ENCODE results near the gene CLCN6. TPM values are rescaled to one million over a fixed set of nuclear protein-coding genes. Genes with fewer than 3 reads are reported as not detected.

CLCN6 gene
- polyA plus RNA-seq, 1 experiment, result 6.1 TPM

GRCh38 chr1:11797525-11798216, 8.3 kb upstream of the CLCN6 start:
- Histone ChIP-seq H3K36me3 (ENCODE audit: control insufficient read depth, insufficient read depth, low read length) (peaks cover 33% of the 10 kb centered on the region), H3K27me3 (ENCODE audit: control insufficient read depth, insufficient read depth, low read length) (no peaks in the 10 kb centered on the region), H3K4me3 (ENCODE audit: low read depth, low read length) (no peak overlapping the region)
- TF ChIP-seq, protein P1, sequence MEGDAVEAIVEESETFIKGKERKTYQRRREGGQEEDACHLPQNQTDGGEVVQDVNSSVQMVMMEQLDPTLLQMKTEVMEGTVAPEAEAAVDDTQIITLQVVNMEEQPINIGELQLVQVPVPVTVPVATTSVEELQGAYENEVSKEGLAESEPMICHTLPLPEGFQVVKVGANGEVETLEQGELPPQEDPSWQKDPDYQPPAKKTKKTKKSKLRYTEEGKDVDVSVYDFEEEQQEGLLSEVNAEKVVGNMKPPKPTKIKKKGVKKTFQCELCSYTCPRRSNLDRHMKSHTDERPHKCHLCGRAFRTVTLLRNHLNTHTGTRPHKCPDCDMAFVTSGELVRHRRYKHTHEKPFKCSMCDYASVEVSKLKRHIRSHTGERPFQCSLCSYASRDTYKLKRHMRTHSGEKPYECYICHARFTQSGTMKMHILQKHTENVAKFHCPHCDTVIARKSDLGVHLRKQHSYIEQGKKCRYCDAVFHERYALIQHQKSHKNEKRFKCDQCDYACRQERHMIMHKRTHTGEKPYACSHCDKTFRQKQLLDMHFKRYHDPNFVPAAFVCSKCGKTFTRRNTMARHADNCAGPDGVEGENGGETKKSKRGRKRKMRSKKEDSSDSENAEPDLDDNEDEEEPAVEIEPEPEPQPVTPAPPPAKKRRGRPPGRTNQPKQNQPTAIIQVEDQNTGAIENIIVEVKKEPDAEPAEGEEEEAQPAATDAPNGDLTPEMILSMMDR (IDR thresholded peaks at IDR 0.05; ENCODE audit: insufficient read depth, low read depth, low read length), result no peak
- no peak for DNase-seq (ENCODE audit: low read depth)
- CTCF ChIA-PET, result interaction anchor here (0.8 kb wide), 1 partner anchor 12 kb away, joined by 6 read pairs; no protein-coding TSS in a partner anchor
- POLR2A ChIA-PET, result no interaction called here

DNA sequence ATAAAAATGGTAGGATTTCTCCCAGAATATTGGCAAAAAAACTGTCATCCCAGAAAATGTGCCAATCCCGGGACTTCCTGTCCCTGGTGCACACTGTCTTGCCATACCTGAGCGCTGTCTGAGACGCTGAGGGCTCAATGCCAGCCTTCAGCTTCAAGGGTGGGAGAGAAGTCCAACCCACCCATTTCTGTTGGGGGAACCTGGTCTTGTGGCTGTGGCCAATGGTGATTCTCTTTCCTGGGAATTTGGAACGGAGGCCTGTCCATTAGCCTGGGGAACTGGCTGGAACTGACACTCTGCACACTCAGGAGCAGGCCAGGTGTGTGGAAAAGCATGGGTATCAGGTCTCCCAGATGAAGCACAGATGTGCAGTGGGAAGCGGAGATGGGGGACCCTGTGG, 6.9 kb upstream of the CLCN6 start:
- peaks cover 27% of the 10 kb centered on the region for H3K36me3 ChIP-seq (ENCODE audit: control insufficient read depth, insufficient read depth, low read length)
- CTCF ChIA-PET, result no interaction called here
- no peaks in the 10 kb centered on the region for H3K27me3 ChIP-seq (ENCODE audit: control insufficient read depth, insufficient read depth, low read length)
- H3K4me3 ChIP-seq (ENCODE audit: low read depth, low read length), result no peak overlapping the region
- TF ChIP-seq, protein P1 (IDR thresholded peaks at IDR 0.05; ENCODE audit: insufficient read depth, low read depth, low read length), result no peak
- no peak for DNase-seq (ENCODE audit: low read depth)
- POLR2A ChIA-PET, result no interaction called here

DNA sequence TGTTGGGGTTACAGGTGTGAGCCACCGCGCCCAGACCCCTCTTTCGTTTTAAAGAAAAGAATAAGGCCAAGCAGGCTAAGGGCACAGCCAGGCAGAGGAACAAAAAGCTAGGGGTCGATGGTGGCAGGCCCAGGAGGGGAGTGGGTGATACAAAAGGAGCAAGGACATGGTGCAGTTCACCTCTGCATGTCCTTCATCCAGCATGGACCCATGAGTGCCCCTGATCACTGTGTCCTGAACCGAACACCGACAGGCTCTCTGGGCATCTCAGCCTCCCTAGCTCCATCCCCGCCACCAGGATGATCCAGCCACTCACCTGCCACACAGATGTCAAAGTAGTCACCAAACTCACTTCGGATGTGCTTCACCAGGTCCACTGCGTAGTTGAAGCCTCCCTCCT, 6.1 kb upstream of the CLCN6 start:
- POLR2A ChIA-PET, result no interaction called here
- H3K27me3 ChIP-seq (ENCODE audit: control insufficient read depth, insufficient read depth, low read length), result no peaks in the 10 kb centered on the region
- H3K36me3 ChIP-seq (ENCODE audit: control insufficient read depth, insufficient read depth, low read length), result peaks cover 20% of the 10 kb centered on the region
- H3K4me3 ChIP-seq (ENCODE audit: low read depth, low read length), result no peak overlapping the region
- no peak for DNase-seq (ENCODE audit: low read depth)
- TF ChIP-seq, protein P1 (IDR thresholded peaks at IDR 0.05; ENCODE audit: insufficient read depth, low read depth, low read length), result no peak
- CTCF ChIA-PET, result no interaction called here

DNA sequence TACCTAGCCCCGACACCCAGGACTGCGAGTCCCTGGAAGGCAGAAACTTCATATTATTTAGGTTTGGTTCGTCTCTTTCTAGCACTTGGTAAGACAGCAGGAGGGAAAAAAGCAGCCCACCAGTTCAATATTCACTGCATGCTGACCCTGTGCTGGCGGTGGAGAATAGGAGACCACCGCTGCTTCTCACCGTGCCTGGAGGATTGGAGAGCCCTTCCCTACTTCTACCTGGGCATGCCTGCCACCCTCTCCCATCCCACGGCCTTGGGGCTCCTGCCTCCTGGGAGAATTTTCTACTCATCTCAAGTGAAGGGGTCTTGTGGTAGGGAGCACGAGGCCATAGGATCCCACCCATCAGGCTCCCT, 5.6 kb upstream of the CLCN6 start:
- POLR2A ChIA-PET, result no interaction called here
- no peak for DNase-seq (ENCODE audit: low read depth)
- Histone ChIP-seq H3K36me3 (ENCODE audit: control insufficient read depth, insufficient read depth, low read length) (peaks cover 18% of the 10 kb centered on the region), H3K27me3 (ENCODE audit: control insufficient read depth, insufficient read depth, low read length) (no peaks in the 10 kb centered on the region), H3K4me3 (ENCODE audit: low read depth, low read length) (no peak overlapping the region)
- TF ChIP-seq, protein P1 (IDR thresholded peaks at IDR 0.05; ENCODE audit: insufficient read depth, low read depth, low read length), result no peak
- CTCF ChIA-PET, result no interaction called here

DNA sequence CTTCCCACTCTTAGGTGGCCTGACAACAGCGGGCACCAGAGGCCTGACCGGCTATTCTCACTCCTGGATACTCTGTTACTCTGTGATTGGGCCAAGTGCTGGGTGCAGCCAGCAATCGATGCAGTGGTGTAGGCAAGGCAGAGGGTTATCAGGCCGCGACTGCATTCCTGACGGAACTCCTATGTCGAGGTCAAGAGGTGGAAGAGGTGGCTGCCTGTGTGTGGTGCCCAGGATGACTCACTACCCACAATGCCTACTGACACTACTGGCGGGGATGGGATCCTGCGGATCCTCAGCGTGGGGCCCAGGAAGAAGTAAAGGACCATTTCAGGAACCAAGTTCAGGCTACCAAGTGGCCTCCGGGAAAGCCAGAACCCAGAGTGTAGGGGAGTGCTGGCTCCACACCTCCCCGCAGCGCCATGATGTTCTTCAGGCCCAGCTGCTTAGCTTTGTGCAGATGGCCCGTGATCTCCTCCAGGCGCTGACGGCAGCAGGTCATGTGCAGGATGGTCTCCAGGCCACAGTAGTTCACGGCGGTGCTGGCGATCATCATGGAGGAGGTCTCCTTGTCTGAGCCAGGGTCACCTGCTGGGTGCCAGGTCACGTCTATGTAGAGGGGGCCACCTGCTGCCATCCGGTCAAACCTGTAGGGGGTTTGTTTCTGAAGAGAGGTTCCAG, 5.1 kb upstream of the CLCN6 start:
- no peak overlapping the region for H3K4me3 ChIP-seq (ENCODE audit: low read depth, low read length)
- CTCF ChIA-PET, result no interaction called here

More for the DNA sequence above, 5.1 kb upstream of the CLCN6 start:
- Histone ChIP-seq H3K27me3 (ENCODE audit: control insufficient read depth, insufficient read depth, low read length) (no peaks in the 10 kb centered on the region), H3K36me3 (ENCODE audit: control insufficient read depth, insufficient read depth, low read length) (peaks cover 17% of the 10 kb centered on the region)
- TF ChIP-seq, protein P1 (IDR thresholded peaks at IDR 0.05; ENCODE audit: insufficient read depth, low read depth, low read length), result no peak
- POLR2A ChIA-PET, result no interaction called here
- no peak for DNase-seq (ENCODE audit: low read depth)
